ENCODE measurements around the gene ZNF644.
A peak's percentile ranks its signal among the peaks of the same experiment; 100 is the strongest.

The ZNF644 gene

DNA sequence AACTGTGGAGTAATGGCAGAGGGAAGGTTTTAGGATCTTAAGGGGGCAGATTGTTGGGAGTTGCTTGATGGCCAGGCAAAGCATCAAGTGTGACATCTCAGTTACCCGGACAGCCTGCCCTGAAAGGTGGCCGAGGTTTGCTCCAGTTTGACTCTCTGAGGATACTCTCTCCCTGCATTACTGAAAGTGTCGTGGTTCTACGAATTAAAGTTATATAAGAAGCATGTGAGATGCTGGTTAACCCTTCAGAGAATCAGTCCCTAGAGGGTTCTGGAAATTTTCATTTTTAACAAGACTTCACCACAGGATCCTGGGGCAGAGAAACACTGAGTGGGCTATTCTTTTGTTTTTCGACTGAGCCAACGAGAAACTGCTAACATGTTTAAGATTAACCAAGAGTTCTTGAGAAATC, 689 bp upstream of the ZNF644 start:
- DNase-seq (ENCODE audit: low read depth in 3 of 3, low spot score in 1 of 3) = no peak

DNA sequence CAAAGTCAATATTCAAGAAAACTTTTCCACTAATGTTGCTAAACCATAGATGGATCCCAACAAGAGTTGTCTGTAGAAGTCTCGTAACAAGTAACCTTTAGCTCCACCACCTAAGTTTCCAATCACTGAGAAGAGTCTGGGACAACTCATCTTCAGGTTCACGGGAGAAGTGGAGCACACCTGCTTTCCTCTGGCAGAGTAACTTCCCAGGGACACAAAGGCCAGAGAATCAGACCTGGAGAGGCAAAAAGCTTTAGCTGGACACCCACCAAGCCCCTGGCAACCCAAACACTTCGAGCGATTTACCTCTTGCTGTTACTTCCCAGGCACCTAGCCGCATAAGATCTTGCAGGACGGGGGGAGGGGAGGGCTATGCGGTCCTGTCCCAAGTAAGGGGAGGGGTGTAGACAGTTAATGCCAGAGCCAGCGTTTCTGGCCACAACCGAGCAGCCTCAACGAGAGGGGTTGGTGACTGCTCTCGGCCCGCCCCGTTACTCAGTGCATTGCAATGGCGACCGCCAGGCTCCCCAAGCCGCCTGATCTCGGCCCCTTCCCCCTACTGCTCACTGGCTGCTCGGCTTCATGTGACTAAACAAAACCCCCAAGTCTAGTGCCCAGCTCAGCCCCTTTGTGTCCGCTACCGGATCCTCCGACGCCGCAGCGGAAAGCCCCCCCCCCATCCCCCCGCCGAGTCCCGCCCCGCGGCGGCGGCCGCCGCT, 709 bp downstream of the ZNF644 start:
- DNase-seq (ENCODE audit: low read depth in 3 of 3, low spot score in 1 of 3) = peak; percentile 16 to 41 (median 24)

DNA sequence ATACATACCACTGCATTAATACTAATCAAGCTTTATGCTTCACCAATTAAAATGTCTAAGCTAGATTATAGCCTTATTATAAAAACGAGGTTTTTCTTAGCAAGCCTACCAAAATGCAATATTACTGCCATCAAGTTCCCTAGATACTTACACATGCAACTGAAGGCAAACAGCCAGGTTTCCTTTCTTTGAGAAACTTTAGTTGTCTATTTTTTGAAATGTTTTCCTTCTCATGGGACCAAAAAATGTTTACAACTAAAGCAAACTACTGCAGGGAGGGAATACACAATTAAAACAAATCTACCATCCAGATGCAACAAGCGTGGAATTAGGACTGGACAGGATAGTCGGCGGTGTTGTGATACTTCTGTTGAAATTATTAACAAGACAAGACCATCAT, 1.3 kb downstream of the ZNF644 start:
- DNase-seq (ENCODE audit: low read depth in 3 of 3, low spot score in 1 of 3) = no peak

DNA sequence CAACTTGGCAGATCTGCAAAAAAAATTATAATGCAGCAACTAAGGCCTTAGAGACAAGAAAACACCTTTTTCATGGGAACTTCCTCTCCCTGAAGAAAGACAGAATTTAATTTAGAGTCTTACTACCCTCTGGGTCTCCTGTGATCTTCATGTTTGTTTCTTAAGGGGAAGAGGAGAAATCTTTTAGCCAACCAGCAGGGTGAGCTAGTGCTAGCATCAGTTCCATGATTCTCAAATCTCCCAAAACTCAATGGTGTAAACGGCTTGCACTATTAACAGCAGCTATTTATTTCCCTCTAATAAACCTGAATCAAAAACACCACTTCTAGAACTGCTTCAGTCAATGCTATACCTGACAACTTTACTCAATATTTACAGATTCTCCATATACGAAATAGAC, 3.8 kb downstream of the ZNF644 start:
- DNase-seq (ENCODE audit: low read depth in 3 of 3, low spot score in 1 of 3) = no peak

DNA sequence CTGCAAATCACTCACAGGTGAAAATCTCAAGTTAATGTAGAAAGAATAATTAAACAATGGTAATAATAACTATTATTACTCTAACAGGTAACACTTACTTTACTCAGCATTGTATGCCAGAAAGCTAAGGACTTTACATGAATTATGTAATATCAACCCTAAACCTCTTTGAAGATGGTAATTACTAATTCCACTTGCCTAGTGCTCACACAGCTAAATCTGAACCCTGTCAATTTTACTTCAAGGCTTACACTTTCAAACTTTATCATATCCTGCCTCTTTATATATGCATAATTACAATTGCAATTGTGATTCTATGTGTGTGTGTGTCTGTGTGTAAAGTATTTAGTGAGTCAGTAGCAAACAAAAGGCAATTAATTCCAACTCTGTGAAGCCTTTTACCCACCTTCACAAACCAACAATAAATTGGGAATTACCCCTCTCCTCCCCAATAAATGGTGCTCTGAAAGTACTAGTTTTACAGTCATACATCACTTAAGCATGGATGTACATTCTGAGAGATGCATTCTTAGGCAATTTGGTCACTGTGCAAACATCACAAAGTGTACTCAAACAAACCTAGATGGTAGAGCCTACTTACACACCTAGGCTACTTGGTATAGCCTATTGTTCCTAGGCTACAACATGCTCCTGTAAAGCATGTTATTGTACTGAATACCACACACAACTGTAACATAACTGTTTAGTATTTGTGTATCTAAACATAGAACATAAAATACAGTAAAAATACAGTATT, 5.9 kb downstream of the ZNF644 start:
- no peak for DNase-seq (ENCODE audit: low read depth in 3 of 3, low spot score in 1 of 3)

DNA sequence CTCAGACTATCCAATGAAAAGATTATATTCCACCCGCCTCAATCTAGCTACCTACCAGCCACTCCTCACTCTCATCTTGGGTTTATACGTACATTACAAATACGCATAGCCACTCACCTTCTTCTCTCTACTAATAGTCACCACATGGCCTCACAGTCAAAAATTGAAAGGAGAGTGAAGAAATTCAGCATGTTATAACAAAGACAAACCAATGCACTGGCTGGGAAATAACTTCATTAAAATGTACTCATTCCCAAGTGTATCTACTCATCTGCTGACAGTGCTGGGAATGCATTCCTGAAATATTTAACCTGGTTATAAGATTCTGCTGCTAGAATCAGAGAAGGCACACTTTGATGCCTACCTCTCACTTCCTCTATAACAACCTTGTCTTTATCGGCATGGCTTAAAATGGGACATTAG, 6.5 kb downstream of the ZNF644 start:
- DNase-seq (ENCODE audit: low read depth in 3 of 3, low spot score in 1 of 3) = no peak

DNA sequence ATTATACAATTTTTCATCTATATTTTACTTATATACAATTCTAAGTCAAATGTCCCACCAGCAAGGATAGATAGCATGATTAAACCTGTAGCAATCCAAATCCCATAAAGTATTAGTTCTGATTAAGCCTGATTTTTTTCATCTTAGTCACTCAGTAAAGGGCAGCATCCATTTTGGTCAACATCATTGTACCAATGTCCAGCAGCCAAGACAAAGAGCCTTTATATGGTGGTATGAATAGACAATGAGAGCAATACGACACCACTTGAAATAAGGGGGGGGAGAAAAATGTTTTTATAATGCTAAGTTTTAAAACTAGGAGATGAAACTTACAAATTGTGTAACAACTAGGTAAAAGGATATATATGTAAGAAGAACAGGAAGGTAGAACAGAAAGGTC, 7.4 kb downstream of the ZNF644 start:
- DNase-seq (ENCODE audit: low read depth in 3 of 3, low spot score in 1 of 3) = no peak

DNA sequence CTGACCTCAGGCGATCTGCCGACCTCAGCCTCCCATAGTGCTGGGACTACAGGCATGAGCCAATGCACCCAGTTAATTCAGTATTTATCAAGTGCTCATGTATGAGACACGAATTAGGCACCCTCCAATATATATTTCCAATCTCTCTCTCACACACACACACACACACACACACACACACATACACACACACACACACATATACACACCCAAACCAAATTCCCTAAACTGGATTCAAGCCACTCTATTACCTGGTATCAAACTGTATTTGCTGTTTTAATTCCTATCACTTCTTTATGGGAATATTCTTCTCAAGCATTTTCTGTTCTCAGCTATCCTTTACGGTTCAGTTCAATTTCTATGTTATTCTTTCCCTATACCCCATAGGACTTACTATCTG, 8.5 kb downstream of the ZNF644 start:
- DNase-seq (ENCODE audit: low read depth in 3 of 3, low spot score in 1 of 3) = no peak

DNA sequence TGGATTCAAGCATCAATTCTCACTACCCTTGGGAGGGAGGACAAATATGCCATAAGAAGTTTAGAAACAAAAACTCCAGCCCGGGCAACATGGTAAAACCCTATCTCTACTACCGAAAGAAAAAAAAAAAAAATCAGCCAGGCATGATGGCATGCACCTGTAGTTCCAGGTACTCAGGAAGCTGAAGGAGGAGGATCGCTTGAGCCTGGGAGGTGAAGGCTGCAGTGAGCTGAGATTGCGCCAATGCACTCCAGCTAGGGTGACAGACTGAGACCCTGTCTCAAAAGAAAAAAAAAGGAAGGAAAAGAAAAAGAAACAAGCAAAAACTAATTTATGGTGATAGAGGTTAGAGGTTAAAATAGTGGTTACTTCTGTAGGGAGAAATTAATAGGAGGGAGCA, 9.6 kb downstream of the ZNF644 start:
- no peak for DNase-seq (ENCODE audit: low read depth in 3 of 3, low spot score in 1 of 3)

DNA sequence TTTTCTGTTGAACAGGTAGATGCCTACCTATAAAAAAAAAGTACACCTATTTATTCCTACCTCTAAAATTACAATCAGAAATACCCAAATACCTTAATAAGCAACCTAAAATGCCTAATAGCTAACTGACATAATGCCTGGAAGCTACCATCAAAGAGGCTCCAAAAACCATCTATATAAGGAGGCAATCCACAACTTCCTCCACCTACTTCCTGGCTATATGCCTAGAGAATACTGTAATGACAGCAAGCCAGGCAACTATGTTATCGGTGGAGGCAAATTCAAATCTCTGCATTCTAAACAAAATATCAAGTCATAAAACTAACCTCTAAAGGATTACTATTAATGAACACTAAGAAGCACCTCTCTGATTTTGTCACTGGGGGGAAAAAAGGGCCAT, 10.1 kb downstream of the ZNF644 start:
- DNase-seq (ENCODE audit: low read depth in 3 of 3, low spot score in 1 of 3) = no peak

DNA sequence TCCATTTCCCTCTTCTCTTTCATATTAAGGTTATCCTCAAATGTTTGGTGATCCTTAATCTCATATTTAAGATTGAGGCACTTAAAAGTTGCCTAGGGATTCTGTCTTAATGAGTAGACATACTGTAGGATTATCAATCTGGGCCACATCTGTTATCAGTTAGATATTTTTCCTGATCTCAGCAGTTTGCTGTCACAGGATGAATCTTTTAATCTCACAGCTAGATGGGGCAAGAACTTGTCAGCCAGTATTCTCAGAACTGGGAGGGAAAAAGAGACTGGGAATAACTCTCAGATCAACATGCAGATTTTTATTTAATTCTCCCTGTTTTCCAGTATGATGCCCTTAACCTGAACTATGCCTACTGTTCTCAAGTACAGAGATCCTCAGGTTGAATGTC, 14.0 kb downstream of the ZNF644 start:
- DNase-seq (ENCODE audit: low read depth in 3 of 3, low spot score in 1 of 3) = no peak

DNA sequence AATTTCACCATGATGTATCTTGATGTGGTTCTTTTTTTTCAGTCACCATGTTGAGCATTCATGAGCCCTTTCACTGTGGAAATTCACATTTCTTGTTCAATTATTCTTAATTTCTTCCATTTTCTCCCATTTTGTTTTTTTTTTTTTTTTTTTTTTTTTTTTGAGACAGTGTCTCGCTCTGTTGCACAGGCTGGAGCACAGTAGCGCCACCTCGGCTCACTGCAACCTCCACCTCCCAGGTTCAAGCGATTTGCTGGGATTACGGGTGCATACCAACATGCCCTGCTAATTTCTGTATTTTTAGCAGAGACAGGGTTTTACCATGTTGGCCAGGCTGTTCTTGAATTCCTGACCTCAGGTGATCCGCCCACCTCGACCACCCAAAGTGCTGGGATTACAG, 14.7 kb downstream of the ZNF644 start:
- DNase-seq (ENCODE audit: low read depth in 3 of 3, low spot score in 1 of 3) = no peak

DNA sequence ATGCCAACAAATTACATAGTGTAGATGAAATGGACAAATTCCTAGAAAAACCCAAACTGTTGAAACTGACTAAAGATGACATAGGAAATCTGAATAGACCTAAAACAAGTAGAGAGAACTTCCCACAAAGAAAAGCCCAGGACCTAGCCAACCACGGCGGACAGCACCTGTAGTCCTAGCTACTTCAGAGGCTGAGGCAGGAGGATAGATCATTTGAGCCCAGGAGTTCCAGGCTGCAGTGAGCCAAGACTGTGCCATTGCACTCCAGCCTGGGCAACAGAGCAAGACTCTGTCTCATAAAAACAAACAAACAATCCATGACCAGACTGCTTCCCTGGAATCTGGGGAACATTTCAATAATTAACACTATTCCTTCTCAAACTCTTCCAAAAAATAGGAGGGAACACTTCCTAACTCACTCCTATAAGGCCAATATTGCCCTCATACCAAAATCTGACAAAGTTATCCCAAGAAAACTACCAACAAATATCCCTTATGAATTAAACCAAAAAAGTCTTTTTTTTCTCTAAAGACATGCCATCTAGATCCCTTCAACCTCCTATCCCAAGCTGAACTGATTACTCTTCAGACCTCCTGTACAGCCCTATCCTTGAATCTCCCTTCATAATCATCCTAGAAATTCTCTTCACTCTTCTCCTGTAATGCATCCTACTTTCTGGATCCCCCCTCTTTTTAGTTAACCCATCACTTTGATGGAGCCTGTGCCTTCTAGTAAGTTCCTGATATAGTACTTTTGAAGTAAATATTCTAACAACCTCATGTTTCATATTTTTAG, 15.5 kb downstream of the ZNF644 start:
- no peak for DNase-seq (ENCODE audit: low read depth in 3 of 3, low spot score in 1 of 3)

DNA sequence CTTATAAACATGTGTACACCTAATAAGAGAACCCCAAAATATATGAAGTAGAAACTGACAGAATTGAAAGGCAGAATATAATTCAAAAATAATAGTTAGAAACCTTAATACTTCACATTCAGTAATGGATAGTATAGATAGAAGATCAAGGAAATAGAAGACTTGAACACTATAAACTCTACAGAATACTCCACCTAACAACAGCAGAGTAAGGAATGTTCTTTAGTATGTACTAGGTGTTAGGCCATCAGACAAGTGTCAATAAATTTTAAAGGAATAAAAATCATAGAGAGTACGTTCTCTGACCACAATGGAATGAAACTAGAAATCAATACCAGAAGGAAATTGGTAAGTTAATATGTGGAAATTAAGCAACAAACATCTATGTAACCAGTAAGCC, 16.6 kb downstream of the ZNF644 start:
- no peak for DNase-seq (ENCODE audit: low read depth in 3 of 3, low spot score in 1 of 3)

DNA sequence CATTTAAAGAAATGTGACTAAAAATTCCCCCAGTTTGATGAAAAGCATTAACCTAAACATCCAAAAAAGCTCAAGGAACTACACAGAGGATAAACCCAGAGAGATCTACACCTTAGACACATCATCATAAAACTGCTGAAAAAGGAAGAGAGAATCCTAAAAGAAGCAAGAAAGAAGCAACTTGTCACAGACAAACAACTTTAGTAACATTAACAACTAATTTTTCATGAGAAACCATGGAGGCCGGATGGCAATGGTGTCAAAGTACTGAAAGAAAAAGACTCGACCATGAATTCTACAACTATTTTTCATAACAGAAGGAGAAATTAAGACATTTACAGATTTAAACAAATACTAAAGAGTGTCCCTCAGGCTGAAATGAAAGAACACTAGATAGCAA, 17.7 kb downstream of the ZNF644 start:
- DNase-seq (ENCODE audit: low read depth in 3 of 3, low spot score in 1 of 3) = no peak

DNA sequence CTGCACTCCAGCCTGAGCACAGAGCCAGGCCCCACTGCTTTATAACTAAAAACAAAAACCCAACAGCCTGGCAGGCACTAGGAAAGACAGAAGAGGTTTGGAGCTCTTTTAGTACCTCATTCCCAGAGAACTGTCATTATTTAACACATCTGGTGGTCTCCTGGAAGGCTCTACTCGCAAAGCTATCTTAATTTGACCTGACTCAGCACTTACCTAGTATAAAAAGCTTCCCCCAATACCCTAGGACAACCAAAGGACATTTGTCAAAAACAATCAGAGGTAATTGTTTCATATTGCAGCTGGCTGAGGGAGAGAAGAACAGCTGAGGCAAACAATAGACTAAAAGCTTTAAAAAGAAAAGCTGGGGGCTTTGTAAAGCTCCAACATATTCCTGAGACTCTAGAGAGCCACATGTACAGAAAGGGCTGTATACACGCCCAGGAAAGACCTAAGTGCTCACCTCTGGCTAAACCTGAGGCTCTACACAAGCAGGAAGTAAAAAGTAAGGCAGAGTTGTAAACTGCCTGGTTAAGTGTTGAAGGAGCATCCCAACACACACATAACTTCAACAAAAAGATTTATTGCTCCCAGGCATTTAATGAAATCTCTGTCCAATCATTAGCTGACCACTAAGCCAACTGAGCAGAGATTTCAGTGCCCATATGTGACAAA, 25.0 kb downstream of the ZNF644 start:
- DNase-seq (ENCODE audit: low read depth in 3 of 3, low spot score in 1 of 3) = no peak

DNA sequence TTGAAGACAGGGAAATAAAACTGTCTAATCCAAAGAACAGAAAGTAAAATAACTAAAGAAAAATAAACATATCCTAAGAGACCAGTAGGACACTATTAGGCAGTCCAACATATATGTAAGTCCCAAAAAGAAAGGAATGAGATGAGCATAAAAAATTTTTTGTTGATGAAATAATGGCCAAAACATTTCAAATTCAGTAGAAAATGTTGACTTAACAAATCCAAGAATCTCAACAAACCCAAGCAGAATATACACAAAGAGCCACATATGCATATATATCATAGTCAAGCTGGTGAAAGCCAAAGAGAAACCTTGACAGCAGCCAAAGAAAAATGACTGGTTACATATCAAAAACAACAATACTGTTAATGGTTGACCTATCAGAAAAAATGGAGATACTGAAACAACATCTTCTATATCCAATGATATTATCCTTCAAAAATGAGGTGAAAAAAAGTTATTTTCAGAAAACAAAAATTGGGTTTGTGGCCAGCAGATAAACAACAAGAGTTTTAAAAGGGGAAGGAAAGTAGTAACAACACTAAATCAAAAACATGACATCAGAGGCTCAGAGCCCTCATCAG, 26.4 kb downstream of the ZNF644 start:
- DNase-seq (ENCODE audit: low read depth in 3 of 3, low spot score in 1 of 3) = no peak

DNA sequence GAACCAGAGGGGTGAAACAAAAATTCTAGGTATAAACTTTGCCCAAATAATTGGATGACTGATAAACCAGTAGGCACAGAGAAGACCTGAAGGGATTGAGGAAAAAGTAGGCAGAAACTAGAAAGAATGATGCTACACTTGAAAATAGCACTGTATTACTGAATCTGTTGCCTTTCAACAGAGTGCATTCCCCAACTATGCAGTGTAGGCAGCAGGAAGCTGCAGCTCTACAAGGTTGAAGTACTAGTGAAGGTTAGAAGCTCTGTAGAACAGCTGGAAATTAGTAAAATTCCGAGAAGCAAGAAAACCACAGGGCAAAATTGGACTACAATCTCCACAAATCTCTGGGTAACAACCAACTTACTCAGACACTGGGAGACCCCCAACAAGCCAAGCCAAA, 27.4 kb downstream of the ZNF644 start:
- DNase-seq (ENCODE audit: low read depth in 3 of 3, low spot score in 1 of 3) = no peak

DNA sequence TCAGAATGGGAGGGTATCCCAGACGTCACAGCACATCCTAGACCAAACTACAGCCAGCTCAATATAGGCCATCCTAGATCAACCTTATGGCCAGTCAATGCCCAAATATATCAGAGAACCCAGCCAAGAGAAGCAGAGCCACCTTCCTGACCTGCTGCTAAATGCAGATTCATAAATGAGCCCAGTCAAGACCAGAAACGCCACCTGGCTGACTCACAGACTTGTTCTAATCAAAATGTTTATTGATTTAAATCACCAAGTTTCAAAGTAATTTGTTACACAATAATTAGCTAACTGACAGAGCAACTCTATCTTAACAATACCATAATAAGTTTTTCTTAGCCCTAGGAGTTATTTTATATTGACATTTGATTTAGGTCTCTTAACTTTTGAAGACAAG, 28.6 kb downstream of the ZNF644 start:
- no peak for DNase-seq (ENCODE audit: low read depth in 3 of 3, low spot score in 1 of 3)

DNA sequence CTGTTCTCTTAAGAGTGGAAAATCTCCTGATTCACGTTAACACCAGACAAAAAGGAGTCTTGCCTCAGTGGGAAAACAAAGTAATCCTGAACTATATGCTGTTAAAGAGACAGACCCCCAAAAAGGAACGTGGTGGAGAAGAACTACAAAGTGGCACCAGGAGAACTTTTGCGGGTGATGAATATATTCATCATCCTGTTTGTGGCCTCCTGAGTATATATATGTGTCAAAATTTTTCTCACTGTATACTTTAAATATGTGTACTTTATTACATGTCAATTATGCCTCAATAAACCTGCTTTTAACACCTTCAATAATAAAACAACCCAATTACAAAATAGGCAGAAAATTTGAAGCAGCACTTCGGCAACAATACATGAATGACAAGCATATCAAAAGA, 31.1 kb downstream of the ZNF644 start:
- no peak for DNase-seq (ENCODE audit: low read depth in 3 of 3, low spot score in 1 of 3)

DNA sequence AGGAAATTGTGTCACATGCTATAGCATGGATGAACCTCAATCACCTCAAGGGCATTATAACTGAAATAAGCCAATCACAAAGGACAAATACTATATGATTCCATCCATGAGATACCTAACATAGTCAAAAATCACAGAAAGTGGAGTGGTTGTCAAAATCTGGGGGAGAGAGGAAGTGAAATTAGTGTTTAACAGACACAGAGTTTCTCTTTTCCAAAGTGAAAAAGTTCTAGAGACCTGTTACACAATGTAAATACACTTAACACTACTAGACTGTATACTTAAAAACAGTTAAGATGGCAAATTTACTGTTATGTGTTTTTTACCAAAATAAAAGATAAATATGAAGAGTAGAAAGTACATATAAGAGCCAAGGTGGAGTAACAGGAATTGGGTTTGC, 31.8 kb downstream of the ZNF644 start:
- no peak for DNase-seq (ENCODE audit: low read depth in 3 of 3, low spot score in 1 of 3)

All from stimulated activated CD4-positive, alpha-beta T cell treated with anti-CD3 and anti-CD28 coated beads, TNF-alpha, amount 100 ng/mL, for 1 hour (primary cell).